ENCODE measurements around the gene MRPS15.

DNA sequence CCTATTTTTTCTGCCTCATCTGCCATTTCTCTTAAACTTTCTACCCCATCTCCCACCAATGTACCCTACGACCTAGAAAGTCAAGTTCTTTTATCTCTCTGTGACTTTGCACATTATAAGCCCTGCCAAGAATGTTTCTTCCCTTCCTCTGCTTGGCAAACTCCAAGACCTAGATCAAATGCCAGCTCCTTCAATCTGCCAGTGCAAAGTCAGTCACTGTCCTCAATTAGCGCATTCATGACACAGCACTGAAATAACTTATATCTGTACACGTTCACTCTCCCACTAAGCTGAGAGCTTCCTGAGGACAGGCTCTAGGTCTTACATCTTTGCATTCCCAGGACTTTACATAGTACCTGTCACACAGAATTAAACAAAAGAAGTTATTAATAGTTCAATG is 45.0 kb downstream of the MRPS15 start:
- no peak for TF ChIP-seq POLR2A (IDR thresholded peaks at IDR 0.05)
- TF ChIP-seq, protein P1, sequence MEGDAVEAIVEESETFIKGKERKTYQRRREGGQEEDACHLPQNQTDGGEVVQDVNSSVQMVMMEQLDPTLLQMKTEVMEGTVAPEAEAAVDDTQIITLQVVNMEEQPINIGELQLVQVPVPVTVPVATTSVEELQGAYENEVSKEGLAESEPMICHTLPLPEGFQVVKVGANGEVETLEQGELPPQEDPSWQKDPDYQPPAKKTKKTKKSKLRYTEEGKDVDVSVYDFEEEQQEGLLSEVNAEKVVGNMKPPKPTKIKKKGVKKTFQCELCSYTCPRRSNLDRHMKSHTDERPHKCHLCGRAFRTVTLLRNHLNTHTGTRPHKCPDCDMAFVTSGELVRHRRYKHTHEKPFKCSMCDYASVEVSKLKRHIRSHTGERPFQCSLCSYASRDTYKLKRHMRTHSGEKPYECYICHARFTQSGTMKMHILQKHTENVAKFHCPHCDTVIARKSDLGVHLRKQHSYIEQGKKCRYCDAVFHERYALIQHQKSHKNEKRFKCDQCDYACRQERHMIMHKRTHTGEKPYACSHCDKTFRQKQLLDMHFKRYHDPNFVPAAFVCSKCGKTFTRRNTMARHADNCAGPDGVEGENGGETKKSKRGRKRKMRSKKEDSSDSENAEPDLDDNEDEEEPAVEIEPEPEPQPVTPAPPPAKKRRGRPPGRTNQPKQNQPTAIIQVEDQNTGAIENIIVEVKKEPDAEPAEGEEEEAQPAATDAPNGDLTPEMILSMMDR (IDR thresholded peaks at IDR 0.05), result no peak
- no peak for TF ChIP-seq EP300 (IDR thresholded peaks at IDR 0.05)
